Glomerular endothelial cell (primary cell): ENCODE data around the gene FUT2. TPM values are rescaled to one million over a fixed set of nuclear protein-coding genes. Genes with fewer than 3 reads are reported as not detected.
"Not testable (repeated sequence)": the region's sequence is repeated elsewhere in the genome, so short reads cannot be mapped to it uniquely, and the experiment has no call there.

Experiments used
- DNase-seq: peaks from one replicate; pipeline ENCODE4 v3.0.0-alpha.2; 2011; ENCODE audit warnings: low read depth, low spot score; ENCODE audit errors: extremely low read depth
- total RNA-seq: library from RNA; depleted of rRNA; stranded (reverse); fragments of >200 nt; gene quantifications from 2 replicates; pipeline ENCODE4 v1.2.3, GENCODE V29; 2015

Gene FUT2
- total RNA-seq, 1 donor from 2014 or later: not detected

GRCh38 chr19:48696353-48697010, 711 bp downstream of the FUT2 start:
- no peak for DNase-seq

- no peak for DNase-seq
Observed at GRCh38 chr19:48698046-48698445, 2.3 kb downstream of the FUT2 start.

GRCh38 chr19:48702701-48703100, 6.9 kb downstream of the FUT2 start:
- no peak for DNase-seq

GRCh38 chr19:48703316-48703715, 7.5 kb downstream of the FUT2 start:
- DNase-seq: no peak

GRCh38 chr19:48705431-48705830, 9.7 kb downstream of the FUT2 start:
- no peak for DNase-seq

GRCh38 chr19:48708471-48708870, 12.7 kb downstream of the FUT2 start:
- DNase-seq: no peak

GRCh38 chr19:48711106-48711662, 15.4 kb downstream of the FUT2 start:
- DNase-seq: no peak

GRCh38 chr19:48713041-48713863, 17.5 kb downstream of the FUT2 start:
- no peak for DNase-seq

- DNase-seq: peak; percentile 96
Observed at GRCh38 chr19:48713864-48714755, 18.3 kb downstream of the FUT2 start.

- no peak for DNase-seq
Observed at GRCh38 chr19:48714759-48715675, 19.2 kb downstream of the FUT2 start.

- DNase-seq: no peak
Observed at GRCh38 chr19:48715681-48716171, 20.0 kb downstream of the FUT2 start.

GRCh38 chr19:48716562-48717291, 21.0 kb downstream of the FUT2 start:
- DNase-seq: no peak

GRCh38 chr19:48718106-48718505, 22.3 kb downstream of the FUT2 start:
- DNase-seq: not testable (repeated sequence)

- DNase-seq: no peak
Observed at GRCh38 chr19:48718711-48719231, 23.0 kb downstream of the FUT2 start.

- DNase-seq: no peak
Observed at GRCh38 chr19:48719263-48720171, 23.7 kb downstream of the FUT2 start, which contains the start of gene MAMSTR. TSS of gene MAMSTR (minus strand) at chr19:48719725. CDS start at chr19:48719031, 694 bp downstream.

- DNase-seq: no peak
Observed at GRCh38 chr19:48720251-48720612, 24.5 kb downstream of the FUT2 start.

- DNase-seq: no peak
Observed at GRCh38 chr19:48720613-48721296, 25.0 kb downstream of the FUT2 start.
